GM12878 (cell line): ENCODE results near the gene HIVEP3. TPM values are rescaled to one million over a fixed set of nuclear protein-coding genes. Genes with fewer than 3 reads are reported as not detected.

Experiments used
- BCL11A ChIP-seq: IDR thresholded peaks from 2 replicates; pipeline ENCODE4 v1.6.1; 2011; ENCODE audit warnings: low read depth, low read length
- BMI1 ChIP-seq: fragments of 450-650 bp; IDR thresholded peaks from 2 replicates; pipeline ENCODE4 v1.6.1; 2016; ENCODE audit warnings: mild to moderate bottlenecking, moderate library complexity, borderline replicate concordance
- CHD1 ChIP-seq: IDR thresholded peaks from 2 replicates; pipeline ENCODE4 v1.6.1; 2012; ENCODE audit warnings: low read depth, low read length, improper control_type of control experiment
- CHD4 ChIP-seq: fragments of 200-600 bp; sonication (generic); IDR thresholded peaks from 2 replicates; pipeline ENCODE4 v1.6.1; 2016; ENCODE audit warnings: mild to moderate bottlenecking
- E4F1 ChIP-seq: fragments of 450-650 bp; IDR thresholded peaks from 2 replicates; pipeline ENCODE4 v1.6.1; 2018; ENCODE audit warnings: borderline replicate concordance, mild to moderate bottlenecking; ENCODE audit not compliant: partially characterized antibody
- HCFC1 ChIP-seq: fragments of 150-350 bp; IDR thresholded peaks from 2 replicates; pipeline ENCODE4 v1.6.1; 2014; ENCODE audit warnings: low read length
- HDAC2 ChIP-seq: fragments of 200-600 bp; sonication (generic); IDR thresholded peaks from 2 replicates; pipeline ENCODE4 v1.6.1; 2017
- JUND ChIP-seq: IDR thresholded peaks from 2 replicates; pipeline ENCODE4 v1.6.1; 2012; ENCODE audit warnings: low read depth, mild to moderate bottlenecking, low read length, improper control_type of control experiment, moderate library complexity
- KLF5 ChIP-seq: fragments of 450-650 bp; IDR thresholded peaks from 2 replicates; pipeline ENCODE4 v1.6.1; 2014; ENCODE audit warnings: mild to moderate bottlenecking; ENCODE audit not compliant: partially characterized antibody
- MTA3 ChIP-seq: IDR thresholded peaks from 2 replicates; pipeline ENCODE4 v1.6.1; 2012; ENCODE audit warnings: low read length, inconsistent platforms, borderline replicate concordance
- PML ChIP-seq: IDR thresholded peaks from 2 replicates; pipeline ENCODE4 v1.6.1; 2012; ENCODE audit warnings: low read length, inconsistent platforms
- POU2F2 ChIP-seq: IDR thresholded peaks from 3 replicates; pipeline ENCODE4 v1.6.1; 2011; ENCODE audit warnings: low read depth, mild to moderate bottlenecking, low read length, borderline replicate concordance
- RCOR1 ChIP-seq: conservative IDR thresholded peaks from 2 replicates; pipeline ENCODE4 v1.6.1; 2012; ENCODE audit warnings: low read depth, low read length, improper control_type of control experiment
- SREBF1 ChIP-seq: IDR thresholded peaks from 2 replicates; pipeline ENCODE4 v1.6.1; 2012; ENCODE audit warnings: mild to moderate bottlenecking, low read length
- STAT3 ChIP-seq: IDR thresholded peaks from 2 replicates; pipeline ENCODE4 v1.6.1; 2011; ENCODE audit warnings: low read depth, low read length, improper control_type of control experiment
- SUZ12 ChIP-seq: fragments of 200-600 bp; sonication (generic); IDR thresholded peaks from one replicate; pipeline ENCODE4 v1.6.1; 2018; ENCODE audit warnings: antibody characterized with exemption, mild to moderate bottlenecking; ENCODE audit not compliant: unreplicated experiment
- TCF12 ChIP-seq: IDR thresholded peaks from 2 replicates; pipeline ENCODE4 v1.6.1; 2011; ENCODE audit warnings: low read depth, mild to moderate bottlenecking, low read length
- YBX1 ChIP-seq: fragments of 450-650 bp; IDR thresholded peaks from 2 replicates; pipeline ENCODE4 v1.6.1; 2016; ENCODE audit warnings: antibody characterized with exemption
- ZNF384 ChIP-seq: IDR thresholded peaks from 2 replicates; pipeline ENCODE4 v1.6.1; 2012; ENCODE audit warnings: low read depth, mild to moderate bottlenecking, low read length, improper control_type of control experiment, borderline replicate concordance
- ZNF687 ChIP-seq: fragments of 450-650 bp; IDR thresholded peaks from 2 replicates; pipeline ENCODE4 v1.6.1; 2017; ENCODE audit warnings: mild to moderate bottlenecking, moderate library complexity
- polyA plus RNA-seq, 11 experiments: library from polyadenylated mRNA; depleted of rRNA in 4 of 11; unstranded in 6 of 11; stranded (reverse) in 5 of 11; fragments of >200 nt; fragmentation: Nextera tagmentation in 4 of 11; fragmentation: Illumina TruSeq in 1 of 11; extraction: Ambion mirVana in 4 of 11; extraction: Trizol in 1 of 11; gene quantifications; 1 replicate in 1 of 11; 2 replicates in 10 of 11; pipeline versions ENCODE4 v1.2.1 to v1.2.3, GENCODE V29; 2011 to 2016; ENCODE audit warnings: inconsistent platforms in 2 of 11, missing spikeins in 2 of 11, low read depth in 1 of 11
- total RNA-seq, 4 experiments: library from RNA; depleted of rRNA in 3 of 4; stranded (reverse); fragments of >200 nt in 3 of 4; fragmentation: Illumina TruSeq in 1 of 4; extraction: Trizol in 1 of 4; gene quantifications; 2 replicates each; pipeline versions ENCODE4 v1.2.1 to v1.2.3, GENCODE V29; 2013 to 2021
- TF ChIP-seq, protein P1 (sequence below): IDR thresholded peaks from 2 replicates; pipeline ENCODE4 v1.6.1; 2012; ENCODE audit warnings: low read depth, low read length, improper control_type of control experiment

Gene HIVEP3
- total and polyA plus RNA-seq, 10 of the 15 experiments (the other 5 are each of a cell fraction or from before 2014, with no cell fraction given): 1.8 to 13.6 (median 3.8) TPM

DNA sequence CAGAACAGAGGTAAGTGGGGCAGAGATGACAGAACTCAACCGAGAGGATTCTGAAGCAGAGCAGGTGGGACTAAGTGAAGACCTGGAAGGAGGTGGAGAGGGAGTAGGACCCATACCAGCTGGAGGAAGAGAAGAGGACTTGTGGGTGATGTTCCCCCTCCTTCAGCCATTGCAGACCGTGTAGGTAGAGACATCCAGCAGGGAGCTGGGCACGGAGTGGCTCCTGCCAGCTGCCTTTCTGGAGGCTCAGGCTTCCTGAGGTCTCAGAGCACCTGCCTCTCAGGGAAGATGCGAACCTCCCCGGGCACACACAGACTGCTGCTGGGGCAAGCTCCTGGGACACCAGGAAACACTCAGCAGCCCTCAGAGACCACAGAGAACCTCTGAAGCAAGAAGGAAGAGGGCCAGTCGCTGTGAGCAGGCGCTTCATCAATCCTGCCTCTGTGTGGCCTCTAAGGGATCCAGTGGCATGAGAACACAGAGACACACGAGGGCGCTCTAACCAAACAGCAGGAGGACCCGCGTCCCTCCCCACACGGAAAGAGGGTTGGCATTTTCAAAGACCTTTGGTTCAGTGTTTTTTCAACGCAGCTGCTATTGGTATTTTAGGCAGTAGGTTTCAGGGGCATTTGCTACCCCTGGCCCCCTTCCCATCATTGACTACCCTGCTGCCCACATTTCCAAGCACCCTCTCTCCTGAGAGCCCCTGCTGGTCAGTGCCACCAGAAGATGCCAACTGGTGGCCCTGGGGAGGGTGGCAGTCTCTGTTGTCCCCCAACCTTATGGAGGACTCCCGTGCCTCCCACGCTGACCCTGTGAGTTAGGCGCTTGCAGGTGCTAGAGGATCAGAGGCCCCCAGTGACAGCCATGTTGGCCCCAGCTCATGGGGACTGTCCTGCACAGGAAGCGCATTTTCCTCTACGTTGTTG lies 344.7 kb downstream of the HIVEP3 start (continued):
- no peak for TF ChIP-seq SUZ12
- TF ChIP-seq TCF12: 0 out of 2 replicates have a peak, but pooled peaks have one; percentile 34
- no peak for TF ChIP-seq PML
- no peak for TF ChIP-seq STAT3
- TF ChIP-seq ZNF384: 0 out of 2 replicates have a peak, but pooled peaks have one; percentile 31
- TF ChIP-seq POU2F2: peak; percentile 58; the same call in 1 of the 3 replicates
- no peak for TF ChIP-seq RCOR1
- no peak for TF ChIP-seq HDAC2
- TF ChIP-seq CHD4: no peak
- TF ChIP-seq, protein P1, sequence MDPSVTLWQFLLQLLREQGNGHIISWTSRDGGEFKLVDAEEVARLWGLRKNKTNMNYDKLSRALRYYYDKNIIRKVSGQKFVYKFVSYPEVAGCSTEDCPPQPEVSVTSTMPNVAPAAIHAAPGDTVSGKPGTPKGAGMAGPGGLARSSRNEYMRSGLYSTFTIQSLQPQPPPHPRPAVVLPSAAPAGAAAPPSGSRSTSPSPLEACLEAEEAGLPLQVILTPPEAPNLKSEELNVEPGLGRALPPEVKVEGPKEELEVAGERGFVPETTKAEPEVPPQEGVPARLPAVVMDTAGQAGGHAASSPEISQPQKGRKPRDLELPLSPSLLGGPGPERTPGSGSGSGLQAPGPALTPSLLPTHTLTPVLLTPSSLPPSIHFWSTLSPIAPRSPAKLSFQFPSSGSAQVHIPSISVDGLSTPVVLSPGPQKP: no peak
- TF ChIP-seq HCFC1: no peak
- TF ChIP-seq SREBF1: no peak
- TF ChIP-seq BCL11A: no peak
- no peak for TF ChIP-seq CHD1
- TF ChIP-seq ZNF687: peak; percentile 41; the same call in 1 of the 2 replicates
- TF ChIP-seq E4F1: no peak
- no peak for TF ChIP-seq JUND
- no peak for TF ChIP-seq KLF5
- no peak for TF ChIP-seq MTA3
- TF ChIP-seq BMI1: no peak
- TF ChIP-seq YBX1: no peak
